K562 (cell line): ENCODE results near the gene FAM83B. TPM values are rescaled to one million over a fixed set of nuclear protein-coding genes. Genes with fewer than 3 reads are reported as not detected.

ENCODE experiments used
- CREB5 ChIP-seq: fragments of 250-450 bp; sonication (Bioruptor Pico); IDR thresholded peaks from 2 replicates; pipeline ENCODE4 v1.5.0; 2020; ENCODE audit warnings: mild to moderate bottlenecking
- HMG20A ChIP-seq: fragments of 450-650 bp; formaldehyde crosslinking; conservative IDR thresholded peaks from 2 replicates; pipeline ENCODE4 v1.4.0; 2020; ENCODE audit warnings: mild to moderate bottlenecking, mixed read lengths
- MBD1 ChIP-seq: fragments of 250-450 bp; sonication (Bioruptor Pico); IDR thresholded peaks from 2 replicates; pipeline ENCODE4 v1.8.0; 2022; ENCODE audit warnings: inconsistent platforms
- MTA3 ChIP-seq: fragments of 450-650 bp; formaldehyde crosslinking; IDR thresholded peaks from 2 replicates; pipeline ENCODE4 v1.6.1; 2017; ENCODE audit warnings: mild to moderate bottlenecking, borderline replicate concordance
- NFATC3 ChIP-seq: fragments of 450-650 bp; IDR thresholded peaks from 2 replicates; pipeline ENCODE4 v1.6.1; 2017; ENCODE audit warnings: mild to moderate bottlenecking
- TAF7 ChIP-seq: fragments of 450-650 bp; IDR thresholded peaks from 2 replicates; pipeline ENCODE4 v1.6.1; 2016; ENCODE audit warnings: missing genetic modification characterization, missing compliant biosample characterization
- ZHX1 ChIP-seq: fragments of 150-350 bp; conservative IDR thresholded peaks from 2 replicates; pipeline ENCODE4 v1.6.1; 2014; ENCODE audit warnings: low read length
- ZNF407 ChIP-seq: fragments of 450-650 bp; IDR thresholded peaks from 2 replicates; pipeline ENCODE4 v1.6.1; 2016; ENCODE audit warnings: low read depth
- polyA plus RNA-seq, 8 experiments: library from polyadenylated mRNA; depleted of rRNA in 4 of 8; stranded (reverse) in 5 of 8; unstranded in 3 of 8; fragments of >200 nt; fragmentation: Nextera tagmentation in 2 of 8; fragmentation: Illumina TruSeq in 1 of 8; extraction: Ambion mirVana in 2 of 8; extraction: Trizol in 1 of 8; gene quantifications; 2 replicates each; pipeline versions ENCODE4 v1.2.1 to v1.2.3, GENCODE V29; 2011 to 2014; ENCODE audit warnings: inconsistent platforms in 1 of 8, missing spikeins in 1 of 8
- total RNA-seq, 7 experiments: library from RNA; depleted of rRNA in 6 of 7; stranded (reverse); fragments of >200 nt in 6 of 7; fragmentation: Illumina TruSeq in 2 of 7; extraction: Trizol in 2 of 7; gene quantifications; 2 replicates each; pipeline versions ENCODE4 v1.2.1 to v1.2.3, GENCODE V29; 2011 to 2021; ENCODE audit warnings: low replicate concordance in 1 of 7

The FAM83B gene
- total and polyA plus RNA-seq, 9 of the 15 experiments (the other 6 are each of a cell fraction or from before 2014, with no cell fraction given) = not detected

- TF ChIP-seq ZNF407 (no peak), CREB5 (CRISPR knock-in tag) (no peak), TAF7 (tag) (no peak), ZHX1 (no peak), MTA3 (no peak), NFATC3 (no peak), HMG20A (CRISPR knock-in tag) (no peak), MBD1 (CRISPR knock-in tag) (no peak)
Observed at GRCh38 chr6:54850114-54850513, 3.5 kb downstream of the FAM83B start (continued).
